K562 (cell line): ENCODE results near the gene PDE6D. TPM values are rescaled to one million over a fixed set of nuclear protein-coding genes. Genes with fewer than 3 reads are reported as not detected.

Experiments used
- CHCHD3 ChIP-seq: fragments of 250-450 bp; sonication (Bioruptor Pico); IDR thresholded peaks from 2 replicates; pipeline ENCODE4 v2.1.2; 2022; ENCODE audit warnings: mild to moderate bottlenecking
- HNRNPL ChIP-seq: fragments of 200-400 bp; formaldehyde crosslinking; IDR thresholded peaks from 2 replicates; pipeline ENCODE4 v1.6.1; 2017; ENCODE audit warnings: low read depth, mild to moderate bottlenecking, low read length
- SMARCA4 ChIP-seq: fragments of 450-650 bp; IDR thresholded peaks from 2 replicates; pipeline ENCODE4 v1.6.1; 2016
- TAF1 ChIP-seq: IDR thresholded peaks from 2 replicates; pipeline ENCODE4 v1.6.1; 2011; ENCODE audit warnings: mild to moderate bottlenecking, low read length, moderate library complexity; ENCODE audit not compliant: insufficient read depth, control insufficient read depth, severe bottlenecking; ENCODE audit errors: extremely low read depth
- ZNF239 ChIP-seq: fragments of 250-450 bp; sonication (Bioruptor Pico); IDR thresholded peaks from 2 replicates; pipeline ENCODE4 v1.4.0; 2020; ENCODE audit warnings: mild to moderate bottlenecking
- polyA plus RNA-seq, 8 experiments: library from polyadenylated mRNA; depleted of rRNA in 4 of 8; stranded (reverse) in 5 of 8; unstranded in 3 of 8; fragments of >200 nt; fragmentation: Nextera tagmentation in 2 of 8; fragmentation: Illumina TruSeq in 1 of 8; extraction: Ambion mirVana in 2 of 8; extraction: Trizol in 1 of 8; gene quantifications; 2 replicates each; pipeline versions ENCODE4 v1.2.1 to v1.2.3, GENCODE V29; 2011 to 2014; ENCODE audit warnings: inconsistent platforms in 1 of 8, missing spikeins in 1 of 8
- total RNA-seq, 7 experiments: library from RNA; depleted of rRNA in 6 of 7; stranded (reverse); fragments of >200 nt in 6 of 7; fragmentation: Illumina TruSeq in 2 of 7; extraction: Trizol in 2 of 7; gene quantifications; 2 replicates each; pipeline versions ENCODE4 v1.2.1 to v1.2.3, GENCODE V29; 2011 to 2021; ENCODE audit warnings: low replicate concordance in 1 of 7
- TF ChIP-seq, protein P1 (sequence below): fragments of 250-450 bp; sonication (Bioruptor Pico); IDR thresholded peaks from 2 replicates; pipeline ENCODE4 v1.9.0; 2021; ENCODE audit warnings: mild to moderate bottlenecking, inconsistent platforms
- TF ChIP-seq, protein P2 (sequence below), 2 experiments: IDR thresholded peaks; 2 replicates each; pipeline ENCODE4 v1.6.1; 2011; ENCODE audit warnings: borderline replicate concordance in 1 of 2, control low read depth in 1 of 2, low read depth in 1 of 2, low read length in 1 of 2, mild to moderate bottlenecking in 1 of 2, mixed read lengths in 1 of 2, moderate library complexity in 1 of 2; ENCODE audit not compliant: insufficient read depth in 1 of 2, insufficient read length in 1 of 2, poor library complexity in 1 of 2, severe bottlenecking in 1 of 2; ENCODE audit errors: extremely low read depth in 1 of 2

PDE6D gene
- total and polyA plus RNA-seq, 9 of the 15 experiments (the other 6 are each of a cell fraction or from before 2014, with no cell fraction given): 0.65 to 11.6 (median 7.0) TPM

DNA sequence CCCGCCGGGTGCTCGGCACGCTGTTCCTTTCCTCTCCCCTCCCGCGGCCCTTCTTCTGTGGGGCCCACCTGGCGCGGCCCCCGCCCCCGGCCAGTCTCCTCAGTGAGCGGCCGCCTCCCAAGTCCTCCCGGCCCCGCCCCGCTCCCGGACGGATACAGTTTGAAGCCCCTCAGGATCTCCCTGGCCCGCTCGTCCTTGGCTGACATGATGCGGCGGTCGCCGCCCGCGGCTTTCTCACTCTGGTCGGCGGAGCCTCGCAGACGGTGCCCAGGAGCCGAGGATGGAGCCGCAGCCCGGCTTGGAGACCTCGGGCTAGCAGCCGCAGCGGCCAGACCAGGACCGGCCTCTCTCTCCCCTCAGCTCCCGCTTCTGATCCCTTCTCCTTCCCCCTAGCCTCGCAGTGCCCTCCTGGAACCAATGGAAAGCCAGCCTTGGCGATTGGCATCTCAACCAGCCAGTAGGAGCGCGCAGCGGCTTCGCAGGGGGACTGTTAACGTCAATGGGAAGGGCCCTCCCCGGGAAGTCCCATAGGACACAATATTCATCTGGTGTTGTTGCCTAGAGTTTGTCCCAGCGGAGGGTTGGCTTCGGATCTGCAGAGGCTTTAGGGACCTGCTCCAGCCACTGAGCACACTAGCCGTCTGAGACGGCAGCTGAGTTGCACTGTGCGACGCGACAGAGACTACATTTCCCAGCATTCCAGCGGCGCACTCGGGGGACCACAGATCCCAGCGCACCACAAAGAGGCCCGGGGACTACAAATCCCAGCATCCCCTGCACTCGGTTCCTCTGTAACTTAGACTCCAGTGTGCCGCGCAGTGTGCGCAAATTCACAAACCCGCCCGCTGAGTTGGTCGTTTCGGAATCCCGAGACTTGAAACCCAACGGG is at the start of gene PDE6D (continued):
- TF ChIP-seq HNRNPL (no peak), TAF1 (no peak), CHCHD3 (no peak), ZNF239 (CRISPR knock-in tag) (no peak), SMARCA4 (no peak)
- TF ChIP-seq, protein P1, sequence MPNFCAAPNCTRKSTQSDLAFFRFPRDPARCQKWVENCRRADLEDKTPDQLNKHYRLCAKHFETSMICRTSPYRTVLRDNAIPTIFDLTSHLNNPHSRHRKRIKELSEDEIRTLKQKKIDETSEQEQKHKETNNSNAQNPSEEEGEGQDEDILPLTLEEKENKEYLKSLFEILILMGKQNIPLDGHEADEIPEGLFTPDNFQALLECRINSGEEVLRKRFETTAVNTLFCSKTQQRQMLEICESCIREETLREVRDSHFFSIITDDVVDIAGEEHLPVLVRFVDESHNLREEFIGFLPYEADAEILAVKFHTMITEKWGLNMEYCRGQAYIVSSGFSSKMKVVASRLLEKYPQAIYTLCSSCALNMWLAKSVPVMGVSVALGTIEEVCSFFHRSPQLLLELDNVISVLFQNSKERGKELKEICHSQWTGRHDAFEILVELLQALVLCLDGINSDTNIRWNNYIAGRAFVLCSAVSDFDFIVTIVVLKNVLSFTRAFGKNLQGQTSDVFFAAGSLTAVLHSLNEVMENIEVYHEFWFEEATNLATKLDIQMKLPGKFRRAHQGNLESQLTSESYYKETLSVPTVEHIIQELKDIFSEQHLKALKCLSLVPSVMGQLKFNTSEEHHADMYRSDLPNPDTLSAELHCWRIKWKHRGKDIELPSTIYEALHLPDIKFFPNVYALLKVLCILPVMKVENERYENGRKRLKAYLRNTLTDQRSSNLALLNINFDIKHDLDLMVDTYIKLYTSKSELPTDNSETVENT: no peak
- TF ChIP-seq, protein P2, sequence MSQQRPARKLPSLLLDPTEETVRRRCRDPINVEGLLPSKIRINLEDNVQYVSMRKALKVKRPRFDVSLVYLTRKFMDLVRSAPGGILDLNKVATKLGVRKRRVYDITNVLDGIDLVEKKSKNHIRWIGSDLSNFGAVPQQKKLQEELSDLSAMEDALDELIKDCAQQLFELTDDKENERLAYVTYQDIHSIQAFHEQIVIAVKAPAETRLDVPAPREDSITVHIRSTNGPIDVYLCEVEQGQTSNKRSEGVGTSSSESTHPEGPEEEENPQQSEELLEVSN (IDR thresholded peaks at IDR 0.05; ENCODE audit: borderline replicate concordance in 1 of 2, extremely low read depth in 1 of 2, insufficient read depth in 1 of 2, insufficient read length in 1 of 2, low read depth in 1 of 2, low read length in 1 of 2, poor library complexity in 1 of 2, severe bottlenecking in 1 of 2): no peak
